ENCODE measurements around the gene GTF2A1.

Gene GTF2A1

DNA sequence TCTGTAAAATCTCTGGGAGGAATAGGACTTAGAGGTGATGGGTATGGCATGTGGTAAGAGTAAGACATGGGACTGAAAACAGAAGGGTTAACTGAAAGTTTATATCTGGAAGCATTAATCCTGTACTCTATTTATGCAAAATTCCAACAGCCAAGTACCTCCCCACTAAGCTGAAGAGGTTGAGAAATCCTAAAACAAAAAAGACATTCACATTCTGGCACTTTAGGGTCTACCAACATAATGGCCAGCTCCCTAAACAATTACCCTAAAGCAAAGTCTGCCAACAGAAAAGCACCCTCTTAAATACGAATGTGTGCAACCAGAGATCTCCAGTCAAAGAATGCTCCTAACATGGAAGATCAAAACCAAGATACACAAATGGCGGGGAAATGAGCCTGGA, 87.4 kb downstream of the GTF2A1 start:
- DNase-seq (ENCODE audit: low spot score): no peak

DNA sequence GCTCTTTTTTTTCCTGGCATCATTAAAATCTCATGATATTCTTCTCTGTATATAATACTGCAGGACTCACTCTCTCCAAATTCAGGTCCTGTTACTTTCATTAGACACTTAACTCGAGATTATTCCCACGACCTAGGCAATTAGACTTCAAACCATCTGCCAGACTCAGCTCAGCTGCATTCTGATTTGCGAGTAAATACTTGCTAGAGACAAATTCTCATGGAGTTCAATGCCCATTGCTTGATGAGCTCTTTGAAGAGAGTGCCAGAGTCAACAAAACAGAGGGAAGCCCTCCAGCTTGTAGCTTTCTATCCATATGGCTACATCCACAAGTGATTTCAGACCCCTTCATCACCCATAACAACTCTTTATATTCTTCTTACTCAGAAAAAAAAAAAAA, 88.3 kb downstream of the GTF2A1 start:
- DNase-seq (ENCODE audit: low spot score): no peak

DNA sequence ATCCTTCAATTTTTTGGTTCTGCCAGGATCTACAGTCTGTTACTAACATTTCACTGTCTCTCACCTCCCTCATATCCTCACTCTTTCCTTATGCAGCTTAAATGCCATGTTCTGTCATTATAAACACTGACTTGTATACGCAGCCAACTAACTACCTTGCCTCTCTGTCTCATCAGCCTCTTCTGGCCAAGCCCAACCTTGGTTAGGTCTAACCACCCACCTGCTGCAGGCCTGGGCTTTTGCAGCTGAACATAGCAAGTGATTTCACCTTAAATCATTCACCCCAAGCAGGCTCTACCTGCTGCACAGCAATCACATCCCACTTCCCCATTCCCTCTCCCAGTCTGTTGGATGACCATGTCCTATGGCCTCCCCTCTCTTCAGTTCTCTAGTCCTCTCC, 91.5 kb downstream of the GTF2A1 start:
- DNase-seq (ENCODE audit: low spot score): no peak

DNA sequence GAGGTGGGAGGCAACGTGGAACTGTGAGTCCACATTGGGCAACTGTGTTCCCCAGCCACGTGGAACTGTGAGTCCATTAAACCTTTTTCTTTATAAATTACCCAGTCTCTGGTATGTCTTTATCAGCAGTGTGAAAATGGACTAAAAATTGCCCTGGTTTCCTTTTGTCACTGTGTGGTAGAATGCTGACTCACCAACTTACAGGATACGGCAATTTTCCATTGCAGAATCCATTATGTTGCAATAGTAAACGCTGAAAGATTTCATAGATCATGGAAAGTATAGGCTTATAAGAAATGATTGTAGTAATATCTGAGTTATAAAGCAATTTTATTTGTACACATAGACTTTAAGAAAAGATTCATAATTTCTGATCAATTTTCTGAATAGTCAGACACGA, 93.0 kb downstream of the GTF2A1 start:
- DNase-seq (ENCODE audit: low spot score): no peak

DNA sequence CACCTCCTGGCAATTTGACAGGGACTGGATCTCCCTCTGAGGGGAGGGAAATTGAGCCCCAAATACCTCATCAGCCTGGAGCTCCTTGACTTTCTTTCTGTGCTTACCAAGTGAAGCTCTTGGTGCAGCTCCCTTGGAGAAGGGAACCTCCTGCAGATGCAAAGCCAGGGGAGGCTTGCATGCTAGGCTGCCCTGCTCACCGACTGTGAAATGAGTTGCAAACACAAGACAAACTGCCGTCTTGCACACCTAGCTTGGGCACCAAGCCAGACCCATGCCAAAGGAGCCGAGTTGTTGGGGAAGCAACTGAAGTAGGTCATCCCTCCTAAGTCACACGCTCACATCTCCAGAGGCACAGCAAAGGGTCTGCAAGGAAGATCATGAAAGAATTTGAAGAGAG, 95.2 kb downstream of the GTF2A1 start:
- no peak for DNase-seq (ENCODE audit: low spot score)

All from left forelimb (tissue), 1 donor.